H1 (cell line): ENCODE measurements around the gene CPLANE1. TPM values are rescaled to one million over a fixed set of nuclear protein-coding genes. Genes with fewer than 3 reads are reported as not detected.

Experiments
- BCL11A ChIP-seq, 2 experiments: IDR thresholded peaks; one replicate each; pipeline ENCODE4 v1.6.1; 2011; ENCODE audit warnings: low read depth in 2 of 2, low read length in 2 of 2, mild to moderate bottlenecking in 2 of 2
- EZH2 ChIP-seq: fragments of 200-600 bp; sonication (generic); IDR thresholded peaks from 2 replicates; pipeline ENCODE4 v1.7.1; 2012; ENCODE audit warnings: low read depth, mild to moderate bottlenecking, moderate library complexity, low read length, inconsistent platforms; ENCODE audit not compliant: severe bottlenecking
- KDM4A ChIP-seq: IDR thresholded peaks from one replicate; pipeline ENCODE4 v1.7.1; 2012; ENCODE audit warnings: low read depth, mild to moderate bottlenecking, moderate library complexity, low read length, inconsistent platforms; ENCODE audit not compliant: severe bottlenecking
- RAD21 ChIP-seq, 2 experiments: IDR thresholded peaks in 1 of 2; conservative IDR thresholded peaks in 1 of 2; 2 replicates each; pipeline ENCODE4 v1.6.1; 2011; ENCODE audit warnings: low read depth in 2 of 2, low read length in 2 of 2, improper control_type of control experiment in 1 of 2, inconsistent platforms in 1 of 2, mild to moderate bottlenecking in 1 of 2, moderate library complexity in 1 of 2
- SIRT6 ChIP-seq: IDR thresholded peaks from one replicate; pipeline ENCODE4 v1.7.1; 2012; ENCODE audit warnings: low read length, inconsistent platforms
- polyA plus RNA-seq, 7 experiments: library from polyadenylated mRNA; depleted of rRNA in 3 of 7; stranded (reverse) in 5 of 7; unstranded in 2 of 7; fragments of >200 nt in 5 of 7; fragments of 200-250 nt in 2 of 7; gene quantifications; 1 replicate in 5 of 7; 2 replicates in 1 of 7; 4 replicates in 1 of 7; pipeline versions ENCODE4 v1.2.1 to v1.2.3, GENCODE V29; 2011 to 2013; ENCODE audit warnings: missing spikeins in 2 of 7, mixed read lengths in 2 of 7
- total RNA-seq: library from RNA; stranded (reverse); fragmentation: NEBNext Ultra II Directional; extraction: Animal tissue kit (Norgen Biotek cat#: 25700); gene quantifications from 2 replicates; pipeline ENCODE4 v1.2.1, GENCODE V29; 2021

Gene CPLANE1
- total and polyA plus RNA-seq, 2 of the 8 experiments (the other 6 are each of a cell fraction or from before 2014, with no cell fraction given) = 2.2 to 8.8 TPM

DNA sequence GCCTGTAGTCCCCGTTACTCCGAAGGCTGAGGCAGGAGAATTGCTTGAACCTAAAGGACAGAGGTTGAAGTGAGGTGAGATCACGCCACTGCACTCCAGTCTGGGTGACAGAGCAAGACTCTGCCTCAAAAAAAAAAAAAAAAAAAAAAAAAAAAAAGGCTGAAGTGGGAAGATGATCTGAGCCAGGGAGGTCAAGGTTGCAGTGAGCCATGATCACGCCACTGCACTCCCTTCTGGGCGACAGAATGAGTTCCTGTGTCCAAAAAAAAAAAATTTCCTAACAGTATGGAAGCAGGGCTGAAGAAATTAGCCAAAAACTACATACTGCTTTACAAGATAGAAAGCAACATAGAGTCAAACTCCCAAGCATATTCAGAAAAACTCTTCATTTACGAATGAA lies 132.8 kb downstream of the CPLANE1 start (continued):
- TF ChIP-seq RAD21 (IDR thresholded peaks at IDR 0.05 in 1 of 2, conservative IDR thresholded peaks at IDR 0.05 in 1 of 2; ENCODE audit: low read depth in 2 of 2, low read length in 2 of 2) (no peak), SIRT6 (no peak), KDM4A (no peak), BCL11A (IDR thresholded peaks at IDR 0.05; ENCODE audit: low read depth in 2 of 2, low read length in 2 of 2) (no peak), EZH2 (no peak)
